ENCODE results near the gene LIN9. TPM values are rescaled to one million over a fixed set of nuclear protein-coding genes. Genes with fewer than 3 reads are reported as not detected.
A peak's percentile ranks its signal among the peaks of the same experiment; 100 is the strongest.

The LIN9 gene
- total and polyA plus RNA-seq, 5 donors from 2014 or later, result 3.1 to 6.7 (median 4.3) TPM

GRCh38 chr1:226248091-226248490 lies 60.9 kb downstream of the LIN9 start:
- peaks cover 5% of the 10 kb centered on the region for H3K36me3 ChIP-seq (ENCODE audit: control insufficient read depth, insufficient read depth, low read length)
- no peaks in the 10 kb centered on the region for H3K27me3 Mint-ChIP-seq
- no peak overlapping the region for H3K4me3 ChIP-seq (ENCODE audit: low read depth, low read length)
- no peaks in the 10 kb centered on the region for H3K27me3 ChIP-seq (ENCODE audit: control insufficient read depth, insufficient read depth, low read length)
- no peak overlapping the region for H3K4me3 Mint-ChIP-seq
- peaks cover 22% of the 10 kb centered on the region for H3K36me3 Mint-ChIP-seq
- H3K9me3 ChIP-seq (ENCODE audit: control insufficient read depth in 2 of 2, low read length in 2 of 2), result no peaks in the 10 kb centered on the region
- no peak overlapping the region for H3K27ac Mint-ChIP-seq
- H3K27ac ChIP-seq (ENCODE audit: insufficient read depth, low read length, poor library complexity, severe bottlenecking), result no peak overlapping the region
- DNase-seq, result no peak
- ATAC-seq (ENCODE audit: low read depth in 2 of 2), result no peak
- H3K4me1 ChIP-seq (ENCODE audit: control insufficient read depth, insufficient read depth, low read length, poor library complexity, severe bottlenecking), result no peaks in the 10 kb centered on the region
- H3K9me3 Mint-ChIP-seq, result no peaks in the 10 kb centered on the region
- H3K4me1 Mint-ChIP-seq, result peaks cover 0 to 5% (median 0%) of the 10 kb centered on the region in 4 donors

- no peaks in the 10 kb centered on the region for H3K27me3 Mint-ChIP-seq
- H3K9me3 ChIP-seq (ENCODE audit: control insufficient read depth in 2 of 2, low read length in 2 of 2), result no peaks in the 10 kb centered on the region
Observed at GRCh38 chr1:226239421-226239820, 69.5 kb downstream of the LIN9 start.

GRCh38 chr1:226236826-226237225 lies 72.1 kb downstream of the LIN9 start:
- ATAC-seq (ENCODE audit: low read depth in 2 of 2) (no peak), DNase-seq (no peak)
- Histone ChIP-seq H3K9me3 (ENCODE audit: control insufficient read depth in 2 of 2, low read length in 2 of 2) (no peaks in the 10 kb centered on the region), H3K27me3 (ENCODE audit: control insufficient read depth, insufficient read depth, low read length) (no peaks in the 10 kb centered on the region), H3K27ac (ENCODE audit: insufficient read depth, low read length, poor library complexity, severe bottlenecking) (no peak overlapping the region), H3K4me3 (ENCODE audit: low read depth, low read length) (no peak overlapping the region), H3K36me3 (ENCODE audit: control insufficient read depth, insufficient read depth, low read length) (peaks cover 24% of the 10 kb centered on the region), H3K4me1 (ENCODE audit: control insufficient read depth, insufficient read depth, low read length, poor library complexity, severe bottlenecking) (no peaks in the 10 kb centered on the region)
- Mint-ChIP-seq H3K27ac (no peak overlapping the region), H3K27me3 (no peaks in the 10 kb centered on the region), H3K36me3 (peaks cover 22% of the 10 kb centered on the region), H3K4me3 (no peak overlapping the region), H3K4me1 (peaks cover 0 to 4% (median 0%) of the 10 kb centered on the region in 4 donors), H3K9me3 (no peaks in the 10 kb centered on the region)

More at GRCh38 chr1:226239421-226239820, 69.5 kb downstream of the LIN9 start:
- no peak overlapping the region for H3K27ac ChIP-seq (ENCODE audit: insufficient read depth, low read length, poor library complexity, severe bottlenecking)
- no peak overlapping the region for H3K27ac Mint-ChIP-seq
- H3K36me3 ChIP-seq (ENCODE audit: control insufficient read depth, insufficient read depth, low read length), result peaks cover 11% of the 10 kb centered on the region
- DNase-seq (no peak), ATAC-seq (ENCODE audit: low read depth in 2 of 2) (no peak)
- H3K4me3 Mint-ChIP-seq, result no peak overlapping the region
- H3K4me1 Mint-ChIP-seq, result peaks cover 0 to 11% (median 0%) of the 10 kb centered on the region in 4 donors
- H3K9me3 Mint-ChIP-seq, result no peaks in the 10 kb centered on the region
- no peaks in the 10 kb centered on the region for H3K4me1 ChIP-seq (ENCODE audit: control insufficient read depth, insufficient read depth, low read length, poor library complexity, severe bottlenecking)
- H3K4me3 ChIP-seq (ENCODE audit: low read depth, low read length), result no peak overlapping the region
- H3K36me3 Mint-ChIP-seq, result peaks cover 19% of the 10 kb centered on the region
- H3K27me3 ChIP-seq (ENCODE audit: control insufficient read depth, insufficient read depth, low read length), result no peaks in the 10 kb centered on the region

- Histone ChIP-seq H3K36me3 (ENCODE audit: control insufficient read depth, insufficient read depth, low read length) (peaks cover 25% of the 10 kb centered on the region), H3K27ac (ENCODE audit: insufficient read depth, low read length, poor library complexity, severe bottlenecking) (no peak overlapping the region), H3K4me1 (ENCODE audit: control insufficient read depth, insufficient read depth, low read length, poor library complexity, severe bottlenecking) (no peaks in the 10 kb centered on the region), H3K9me3 (ENCODE audit: control insufficient read depth in 2 of 2, low read length in 2 of 2) (no peaks in the 10 kb centered on the region), H3K27me3 (ENCODE audit: control insufficient read depth, insufficient read depth, low read length) (no peaks in the 10 kb centered on the region), H3K4me3 (ENCODE audit: low read depth, low read length) (no peak overlapping the region)
- Mint-ChIP-seq H3K27ac (no peak overlapping the region), H3K9me3 (no peaks in the 10 kb centered on the region), H3K36me3 (peaks cover 18% of the 10 kb centered on the region), H3K4me1 (peaks cover 0 to 2% (median 0%) of the 10 kb centered on the region in 4 donors), H3K4me3 (no peak overlapping the region), H3K27me3 (no peaks in the 10 kb centered on the region)
- DNase-seq (no peak), ATAC-seq (ENCODE audit: low read depth in 2 of 2) (no peak)
Observed at GRCh38 chr1:226233806-226234205, 75.2 kb downstream of the LIN9 start.

- H3K27me3 Mint-ChIP-seq, result no peaks in the 10 kb centered on the region
- H3K4me1 ChIP-seq (ENCODE audit: control insufficient read depth, insufficient read depth, low read length, poor library complexity, severe bottlenecking), result no peaks in the 10 kb centered on the region
- H3K36me3 ChIP-seq (ENCODE audit: control insufficient read depth, insufficient read depth, low read length), result peaks cover 24% of the 10 kb centered on the region
- no peaks in the 10 kb centered on the region for H3K4me1 Mint-ChIP-seq
- H3K4me3 Mint-ChIP-seq, result no peak overlapping the region
- no peak overlapping the region for H3K27ac Mint-ChIP-seq
- no peak for ATAC-seq (ENCODE audit: low read depth in 2 of 2)
- no peak overlapping the region for H3K4me3 ChIP-seq (ENCODE audit: low read depth, low read length)
- no peak overlapping the region for H3K27ac ChIP-seq (ENCODE audit: insufficient read depth, low read length, poor library complexity, severe bottlenecking)
- peaks cover 14% of the 10 kb centered on the region for H3K36me3 Mint-ChIP-seq
- H3K27me3 ChIP-seq (ENCODE audit: control insufficient read depth, insufficient read depth, low read length), result no peaks in the 10 kb centered on the region
- no peaks in the 10 kb centered on the region for H3K9me3 ChIP-seq (ENCODE audit: control insufficient read depth in 2 of 2, low read length in 2 of 2)
- no peak for DNase-seq
- no peaks in the 10 kb centered on the region for H3K9me3 Mint-ChIP-seq
Observed at GRCh38 chr1:226233293-226233692, 75.7 kb downstream of the LIN9 start.

GRCh38 chr1:226226601-226227000 lies 82.4 kb downstream of the LIN9 start:
- Mint-ChIP-seq H3K4me1 (peaks cover 0 to 10% (median 0%) of the 10 kb centered on the region in 4 donors), H3K27me3 (peaks cover 32% of the 10 kb centered on the region)

GRCh38 chr1:226223786-226224244 lies 85.1 kb downstream of the LIN9 start:
- Mint-ChIP-seq H3K4me1 (peaks cover 0 to 10% (median 0%) of the 10 kb centered on the region in 4 donors), H3K9me3 (no peaks in the 10 kb centered on the region), H3K4me3 (peak overlapping the region; percentile 54 to 91 (median 74)), H3K27ac (no peak overlapping the region), H3K36me3 (no peaks in the 10 kb centered on the region), H3K27me3 (peaks cover 48% of the 10 kb centered on the region)
- H3K4me1 ChIP-seq (ENCODE audit: control insufficient read depth, insufficient read depth, low read length, poor library complexity, severe bottlenecking), result peaks cover 12% of the 10 kb centered on the region
- H3K36me3 ChIP-seq (ENCODE audit: control insufficient read depth, insufficient read depth, low read length), result no peaks in the 10 kb centered on the region
- no peak overlapping the region for H3K4me3 ChIP-seq (ENCODE audit: low read depth, low read length)
- peak in 2 of 3 donors; percentile 13 to 60 for DNase-seq
- no peaks in the 10 kb centered on the region for H3K9me3 ChIP-seq (ENCODE audit: control insufficient read depth in 2 of 2, low read length in 2 of 2)
- no peak overlapping the region for H3K27ac ChIP-seq (ENCODE audit: insufficient read depth, low read length, poor library complexity, severe bottlenecking)
- peak in 1 of 2 donors; percentile 31 for ATAC-seq (ENCODE audit: low read depth in 2 of 2)
- H3K27me3 ChIP-seq (ENCODE audit: control insufficient read depth, insufficient read depth, low read length), result peaks cover 10% of the 10 kb centered on the region

More at GRCh38 chr1:226226601-226227000, 82.4 kb downstream of the LIN9 start:
- no peak for DNase-seq
- peaks cover 6% of the 10 kb centered on the region for H3K27me3 ChIP-seq (ENCODE audit: control insufficient read depth, insufficient read depth, low read length)
- no peak for ATAC-seq (ENCODE audit: low read depth in 2 of 2)
- Mint-ChIP-seq H3K4me3 (no peak overlapping the region), H3K27ac (no peak overlapping the region), H3K9me3 (no peaks in the 10 kb centered on the region), H3K36me3 (peaks cover 4% of the 10 kb centered on the region)
- H3K4me3 ChIP-seq (ENCODE audit: low read depth, low read length), result no peak overlapping the region
- no peaks in the 10 kb centered on the region for H3K9me3 ChIP-seq (ENCODE audit: control insufficient read depth in 2 of 2, low read length in 2 of 2)
- H3K36me3 ChIP-seq (ENCODE audit: control insufficient read depth, insufficient read depth, low read length), result peaks cover 3% of the 10 kb centered on the region
- no peak overlapping the region for H3K27ac ChIP-seq (ENCODE audit: insufficient read depth, low read length, poor library complexity, severe bottlenecking)
- peaks cover 12% of the 10 kb centered on the region for H3K4me1 ChIP-seq (ENCODE audit: control insufficient read depth, insufficient read depth, low read length, poor library complexity, severe bottlenecking)

GRCh38 chr1:226223157-226223785 lies 85.7 kb downstream of the LIN9 start, which contains the start of gene MIXL1:
Gene MIXL1, plus strand, starts transcription at chr1:226223664. Its CDS starts 18 bp downstream, at chr1:226223682.
- ATAC-seq (ENCODE audit: low read depth in 2 of 2) (peak in 1 of 2 donors; percentile 34), DNase-seq (no peak)
- no peak within 1 kb of the TSS for H3K4me3 ChIP-seq (ENCODE audit: low read depth, low read length)
- H3K9me3 ChIP-seq (ENCODE audit: control insufficient read depth in 2 of 2, low read length in 2 of 2), result no peaks in the 10 kb centered on the region
- no peaks in the 10 kb centered on the region for H3K36me3 ChIP-seq (ENCODE audit: control insufficient read depth, insufficient read depth, low read length)
- peak within 1 kb of the TSS; percentile 54 to 91 (median 74) for H3K4me3 Mint-ChIP-seq
- H3K27ac Mint-ChIP-seq, result no peak within 1 kb of the TSS
- H3K27ac ChIP-seq (ENCODE audit: insufficient read depth, low read length, poor library complexity, severe bottlenecking), result no peak within 1 kb of the TSS
- H3K4me1 Mint-ChIP-seq, result peaks cover 0 to 10% (median 0%) of the 10 kb centered on the region in 4 donors
- peaks cover 48% of the 10 kb centered on the region for H3K27me3 Mint-ChIP-seq
- peaks cover 10% of the 10 kb centered on the region for H3K27me3 ChIP-seq (ENCODE audit: control insufficient read depth, insufficient read depth, low read length)
- H3K36me3 Mint-ChIP-seq, result no peaks in the 10 kb centered on the region
- H3K4me1 ChIP-seq (ENCODE audit: control insufficient read depth, insufficient read depth, low read length, poor library complexity, severe bottlenecking), result peaks cover 12% of the 10 kb centered on the region
- H3K9me3 Mint-ChIP-seq, result no peaks in the 10 kb centered on the region
